DMS114 treated with DMSO at 0.1 percent for 48 hours (cell line): Measurements from ENCODE around the gene ANKLE2.
A peak's percentile ranks its signal among the peaks of the same experiment; 100 is the strongest.
"Not testable (repeated sequence)": the region's sequence is repeated elsewhere in the genome, so short reads cannot be mapped to it uniquely, and the experiment has no call there.

Experiments
- DNase-seq: peaks from one replicate; lab custom pipeline; 2025; ENCODE audit not compliant: unreplicated experiment; lab: John Stamatoyannopoulos, UW

Gene ANKLE2

GRCh38 chr12:132761032-132761920 lies at the start of gene ANKLE2:
ANKLE2 (minus strand) TSS chr12:132761832; CDS start chr12:132761798, 34 bp downstream.
- peak; percentile 27 for DNase-seq

- not testable (repeated sequence) for DNase-seq
Measured at GRCh38 chr12:132809391-132809790, 47.8 kb upstream of the ANKLE2 start.

- DNase-seq: no peak
Measured at GRCh38 chr12:132807295-132808092, 45.9 kb upstream of the ANKLE2 start.

GRCh38 chr12:132806857-132807256 lies 45.2 kb upstream of the ANKLE2 start:
- DNase-seq: no peak

- no peak for DNase-seq
Measured at GRCh38 chr12:132804426-132804861, 42.8 kb upstream of the ANKLE2 start.

GRCh38 chr12:132803888-132804287 lies 42.3 kb upstream of the ANKLE2 start:
- DNase-seq: no peak

GRCh38 chr12:132803125-132803524 lies 41.5 kb upstream of the ANKLE2 start:
- no peak for DNase-seq

- no peak for DNase-seq
Measured at GRCh38 chr12:132801741-132802140, 40.1 kb upstream of the ANKLE2 start.

GRCh38 chr12:132798836-132799235 lies 37.2 kb upstream of the ANKLE2 start:
- no peak for DNase-seq

- DNase-seq: no peak
Measured at GRCh38 chr12:132797820-132798570, 36.4 kb upstream of the ANKLE2 start.

- no peak for DNase-seq
Measured at GRCh38 chr12:132795847-132796246, 34.2 kb upstream of the ANKLE2 start.

GRCh38 chr12:132791940-132792339 lies 30.3 kb upstream of the ANKLE2 start:
- not testable (repeated sequence) for DNase-seq

- no peak for DNase-seq
Measured at GRCh38 chr12:132789099-132789471, 27.5 kb upstream of the ANKLE2 start.

GRCh38 chr12:132788375-132789098 lies 26.9 kb upstream of the ANKLE2 start:
- no peak for DNase-seq

- no peak for DNase-seq
Measured at GRCh38 chr12:132787877-132788276, 26.2 kb upstream of the ANKLE2 start.

GRCh38 chr12:132786192-132786591 lies 24.6 kb upstream of the ANKLE2 start:
- no peak for DNase-seq

- DNase-seq: no peak
Measured at GRCh38 chr12:132784580-132784979, 22.9 kb upstream of the ANKLE2 start.

- DNase-seq: no peak
Measured at GRCh38 chr12:132783917-132784531, 22.4 kb upstream of the ANKLE2 start.

- DNase-seq: no peak
Measured at GRCh38 chr12:132781938-132782337, 20.3 kb upstream of the ANKLE2 start.

- no peak for DNase-seq
Measured at GRCh38 chr12:132779781-132780353, 18.2 kb upstream of the ANKLE2 start.
